Myocyte (in vitro differentiated cells): Measurements from ENCODE around the gene CCNYL1. TPM values are rescaled to one million over a fixed set of nuclear protein-coding genes. Genes with fewer than 3 reads are reported as not detected.
"Not testable (repeated sequence)": the region's sequence is repeated elsewhere in the genome, so short reads cannot be mapped to it uniquely, and the experiment has no call there.

Experiments
- DNase-seq: peaks from one replicate; pipeline ENCODE4 v3.0.0-alpha.2; 2012; ENCODE audit warnings: low read depth
- polyA plus RNA-seq: library from polyadenylated mRNA; unstranded; fragments of >200 nt; gene quantifications from one replicate; pipeline ENCODE4 v1.2.1, GENCODE V29; 2012; ENCODE audit warnings: missing spikeins
- total RNA-seq: library from RNA; depleted of rRNA; stranded (reverse); fragments of >200 nt; gene quantifications from 2 replicates; pipeline ENCODE4 v1.2.3, GENCODE V29; 2014

Gene CCNYL1
- total RNA-seq = 6.6 and 7.0 TPM in 2 replicates
- 9.7 TPM for polyA plus RNA-seq

GRCh38 chr2:207710814-207711740, at the start of gene CCNYL1:
CCNYL1 (plus strand) TSS chr2:207711640; CDS start chr2:207711897, 257 bp downstream.
- peak; percentile 99 for DNase-seq

- DNase-seq = no peak
Measured at GRCh38 chr2:207662203-207662602, 49.2 kb upstream of the CCNYL1 start.

GRCh38 chr2:207663870-207664545, 47.4 kb upstream of the CCNYL1 start:
- DNase-seq = no peak

GRCh38 chr2:207670887-207671286, 40.6 kb upstream of the CCNYL1 start:
- no peak for DNase-seq

- no peak for DNase-seq
Measured at GRCh38 chr2:207673431-207673830, 38.0 kb upstream of the CCNYL1 start.

GRCh38 chr2:207674266-207674774, 37.1 kb upstream of the CCNYL1 start:
- DNase-seq = no peak

- DNase-seq = no peak
Measured at GRCh38 chr2:207674826-207675225, 36.6 kb upstream of the CCNYL1 start.

- peak; percentile 60 for DNase-seq
Measured at GRCh38 chr2:207676827-207677354, 34.5 kb upstream of the CCNYL1 start.

- DNase-seq = no peak
Measured at GRCh38 chr2:207681431-207681830, 30.0 kb upstream of the CCNYL1 start.

- DNase-seq = no peak
Measured at GRCh38 chr2:207682557-207682956, 28.9 kb upstream of the CCNYL1 start.

- no peak for DNase-seq
Measured at GRCh38 chr2:207683438-207683837, 28.0 kb upstream of the CCNYL1 start.

- DNase-seq = peak; percentile 91
Measured at GRCh38 chr2:207683879-207684627, 27.4 kb upstream of the CCNYL1 start.

- DNase-seq = no peak
Measured at GRCh38 chr2:207686812-207687211, 24.6 kb upstream of the CCNYL1 start.

GRCh38 chr2:207688597-207688996, 22.8 kb upstream of the CCNYL1 start:
- DNase-seq = no peak

GRCh38 chr2:207690845-207691461, 20.5 kb upstream of the CCNYL1 start:
- not testable (repeated sequence) for DNase-seq

- DNase-seq = no peak
Measured at GRCh38 chr2:207692206-207693065, 19.0 kb upstream of the CCNYL1 start.

- no peak for DNase-seq
Measured at GRCh38 chr2:207693641-207694249, 17.7 kb upstream of the CCNYL1 start.

- DNase-seq = peak; percentile 37
Measured at GRCh38 chr2:207694811-207695281, 16.6 kb upstream of the CCNYL1 start.

- DNase-seq = no peak
Measured at GRCh38 chr2:207695293-207695692, 16.1 kb upstream of the CCNYL1 start.
